HEK293T (cell line): ENCODE results near the gene NGF.

Experiments
- FOXK2 ChIP-seq: fragments of 450-650 bp; IDR thresholded peaks from 2 replicates; pipeline ENCODE4 v1.6.1; 2016; ENCODE audit warnings: mild to moderate bottlenecking
- SP1 ChIP-seq: fragments of 450-650 bp; IDR thresholded peaks from 2 replicates; pipeline ENCODE4 v1.6.1; 2017
- SUZ12 ChIP-seq: fragments of 450-650 bp; IDR thresholded peaks from 2 replicates; pipeline ENCODE4 v1.6.1; 2016; ENCODE audit warnings: mild to moderate bottlenecking

- TF ChIP-seq SP1 (no peak), FOXK2 (no peak), SUZ12 (no peak)
Measured at GRCh38 chr1:115331558-115332331, 6.3 kb downstream of the NGF start.
